Measurements from ENCODE around the gene OSBP2. TPM values are rescaled to one million over a fixed set of nuclear protein-coding genes. Genes with fewer than 3 reads are reported as not detected.

OSBP2 gene
- total and polyA plus RNA-seq, 2 experiments from 2014 or later = 2.1 to 2.9 TPM

DNA sequence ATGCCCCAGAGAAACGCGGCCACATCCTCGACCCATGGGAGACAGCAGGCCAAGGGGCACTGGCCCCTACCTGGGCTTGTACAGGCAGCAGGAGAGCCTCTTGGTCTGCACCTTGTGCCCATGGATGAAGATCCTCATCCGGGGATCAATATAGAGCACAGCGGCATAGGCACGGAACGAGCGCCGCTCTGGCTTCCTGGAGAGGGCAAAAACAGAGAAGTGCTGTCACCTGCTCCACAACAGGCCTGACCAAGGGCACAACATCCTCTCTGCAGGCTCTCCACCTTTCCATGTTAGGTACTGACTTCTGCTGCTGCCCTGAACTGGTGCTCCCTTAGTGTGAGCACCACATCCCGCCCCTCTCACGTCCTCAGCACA lies 246.7 kb downstream of the OSBP2 start (continued):
- TF ChIP-seq, protein P1, sequence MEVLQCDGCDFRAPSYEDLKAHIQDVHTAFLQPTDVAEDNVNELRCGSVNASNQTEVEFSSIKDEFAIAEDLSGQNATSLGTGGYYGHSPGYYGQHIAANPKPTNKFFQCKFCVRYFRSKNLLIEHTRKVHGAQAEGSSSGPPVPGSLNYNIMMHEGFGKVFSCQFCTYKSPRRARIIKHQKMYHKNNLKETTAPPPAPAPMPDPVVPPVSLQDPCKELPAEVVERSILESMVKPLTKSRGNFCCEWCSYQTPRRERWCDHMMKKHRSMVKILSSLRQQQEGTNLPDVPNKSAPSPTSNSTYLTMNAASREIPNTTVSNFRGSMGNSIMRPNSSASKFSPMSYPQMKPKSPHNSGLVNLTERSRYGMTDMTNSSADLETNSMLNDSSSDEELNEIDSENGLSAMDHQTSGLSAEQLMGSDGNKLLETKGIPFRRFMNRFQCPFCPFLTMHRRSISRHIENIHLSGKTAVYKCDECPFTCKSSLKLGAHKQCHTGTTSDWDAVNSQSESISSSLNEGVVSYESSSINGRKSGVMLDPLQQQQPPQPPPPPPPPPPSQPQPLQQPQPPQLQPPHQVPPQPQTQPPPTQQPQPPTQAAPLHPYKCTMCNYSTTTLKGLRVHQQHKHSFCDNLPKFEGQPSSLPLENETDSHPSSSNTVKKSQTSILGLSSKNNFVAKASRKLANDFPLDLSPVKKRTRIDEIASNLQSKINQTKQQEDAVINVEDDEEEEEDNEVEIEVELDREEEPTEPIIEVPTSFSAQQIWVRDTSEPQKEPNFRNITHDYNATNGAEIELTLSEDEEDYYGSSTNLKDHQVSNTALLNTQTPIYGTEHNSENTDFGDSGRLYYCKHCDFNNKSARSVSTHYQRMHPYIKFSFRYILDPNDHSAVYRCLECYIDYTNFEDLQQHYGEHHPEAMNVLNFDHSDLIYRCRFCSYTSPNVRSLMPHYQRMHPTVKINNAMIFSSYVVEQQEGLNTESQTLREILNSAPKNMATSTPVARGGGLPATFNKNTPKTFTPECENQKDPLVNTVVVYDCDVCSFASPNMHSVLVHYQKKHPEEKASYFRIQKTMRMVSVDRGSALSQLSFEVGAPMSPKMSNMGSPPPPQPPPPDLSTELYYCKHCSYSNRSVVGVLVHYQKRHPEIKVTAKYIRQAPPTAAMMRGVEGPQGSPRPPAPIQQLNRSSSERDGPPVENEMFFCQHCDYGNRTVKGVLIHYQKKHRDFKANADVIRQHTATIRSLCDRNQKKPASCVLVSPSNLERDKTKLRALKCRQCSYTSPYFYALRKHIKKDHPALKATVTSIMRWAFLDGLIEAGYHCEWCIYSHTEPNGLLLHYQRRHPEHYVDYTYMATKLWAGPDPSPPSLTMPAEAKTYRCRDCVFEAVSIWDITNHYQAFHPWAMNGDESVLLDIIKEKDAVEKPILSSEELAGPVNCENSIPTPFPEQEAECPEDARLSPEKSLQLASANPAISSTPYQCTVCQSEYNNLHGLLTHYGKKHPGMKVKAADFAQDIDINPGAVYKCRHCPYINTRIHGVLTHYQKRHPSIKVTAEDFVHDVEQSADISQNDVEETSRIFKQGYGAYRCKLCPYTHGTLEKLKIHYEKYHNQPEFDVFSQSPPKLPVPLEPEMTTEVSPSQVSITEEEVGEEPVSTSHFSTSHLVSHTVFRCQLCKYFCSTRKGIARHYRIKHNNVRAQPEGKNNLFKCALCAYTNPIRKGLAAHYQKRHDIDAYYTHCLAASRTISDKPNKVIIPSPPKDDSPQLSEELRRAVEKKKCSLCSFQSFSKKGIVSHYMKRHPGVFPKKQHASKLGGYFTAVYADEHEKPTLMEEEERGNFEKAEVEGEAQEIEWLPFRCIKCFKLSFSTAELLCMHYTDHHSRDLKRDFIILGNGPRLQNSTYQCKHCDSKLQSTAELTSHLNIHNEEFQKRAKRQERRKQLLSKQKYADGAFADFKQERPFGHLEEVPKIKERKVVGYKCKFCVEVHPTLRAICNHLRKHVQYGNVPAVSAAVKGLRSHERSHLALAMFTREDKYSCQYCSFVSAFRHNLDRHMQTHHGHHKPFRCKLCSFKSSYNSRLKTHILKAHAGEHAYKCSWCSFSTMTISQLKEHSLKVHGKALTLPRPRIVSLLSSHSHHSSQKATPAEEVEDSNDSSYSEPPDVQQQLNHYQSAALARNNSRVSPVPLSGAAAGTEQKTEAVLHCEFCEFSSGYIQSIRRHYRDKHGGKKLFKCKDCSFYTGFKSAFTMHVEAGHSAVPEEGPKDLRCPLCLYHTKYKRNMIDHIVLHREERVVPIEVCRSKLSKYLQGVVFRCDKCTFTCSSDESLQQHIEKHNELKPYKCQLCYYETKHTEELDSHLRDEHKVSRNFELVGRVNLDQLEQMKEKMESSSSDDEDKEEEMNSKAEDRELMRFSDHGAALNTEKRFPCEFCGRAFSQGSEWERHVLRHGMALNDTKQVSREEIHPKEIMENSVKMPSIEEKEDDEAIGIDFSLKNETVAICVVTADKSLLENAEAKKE (CRISPR knock-in tag; IDR thresholded peaks at IDR 0.05) = no peak
- TF ChIP-seq STAT1 (IDR thresholded peaks at IDR 0.05; ENCODE audit: unreplicated experiment) (no peak), ZNF331 (CRISPR knock-in tag; IDR thresholded peaks at IDR 0.05; ENCODE audit: low read depth) (no peak)

DNA sequence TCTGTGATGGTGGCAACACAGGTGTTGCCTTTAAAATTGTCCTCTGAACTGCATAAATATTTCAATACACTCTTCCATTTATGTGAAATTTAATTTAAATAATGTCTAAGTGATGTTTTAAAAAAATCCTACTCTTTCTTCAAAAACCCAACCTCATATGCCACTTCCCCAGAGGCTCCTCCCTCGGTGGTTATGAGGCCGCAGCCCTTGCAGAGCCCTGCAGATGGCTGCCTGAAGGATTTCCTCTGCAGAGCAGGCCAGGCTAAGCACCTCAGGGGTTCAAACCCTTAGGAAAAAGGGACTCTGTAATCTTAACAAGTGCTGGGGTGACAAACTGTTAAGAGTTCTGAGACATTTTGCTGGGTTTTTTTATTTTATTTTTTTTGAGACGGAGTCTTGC lies 248.7 kb downstream of the OSBP2 start:
- Histone ChIP-seq H3K36me3 (ENCODE audit: insufficient read depth) (peaks cover 83% of the 10 kb centered on the region), H3K4me1 (ENCODE audit: insufficient read depth) (no peaks in the 10 kb centered on the region), H3K4me2 (no peak overlapping the region), H3K9me2 (ENCODE audit: insufficient read depth) (no peaks in the 10 kb centered on the region), H3K4me3 (no peak overlapping the region), H3K27me3 (ENCODE audit: insufficient read depth) (no peaks in the 10 kb centered on the region), H3K79me2 (replicated peaks; ENCODE audit: insufficient read depth) (peaks cover 23% of the 10 kb centered on the region), H2AFZ (no peak overlapping the region), H3K27ac (ENCODE audit: low read depth) (no peak overlapping the region), H3F3A (replicated peaks; ENCODE audit: low read depth) (no peaks in the 10 kb centered on the region), H4K20me1 (replicated peaks; ENCODE audit: insufficient read depth) (peaks cover 29% of the 10 kb centered on the region)
- Mint-ChIP-seq H3K4me1 (no peaks in the 10 kb centered on the region), H3K27ac (no peak overlapping the region), H3K9me3 (no peaks in the 10 kb centered on the region), H3K36me3 (ENCODE audit: low read depth) (peaks cover 46% of the 10 kb centered on the region), H3K27me3 (ENCODE audit: insufficient read depth, low read depth, poor library complexity) (peaks cover 3% of the 10 kb centered on the region), H3K4me3 (no peak overlapping the region)
- ATAC-seq (no peak), DNase-seq (ENCODE audit: low spot score) (no peak)
- TF ChIP-seq ZNF331 (CRISPR knock-in tag; IDR thresholded peaks at IDR 0.05; ENCODE audit: low read depth) = no peak
- no peak for TF ChIP-seq ZNF114 (CRISPR knock-in tag; IDR thresholded peaks at IDR 0.05)
- TF ChIP-seq EZH2 (IDR thresholded peaks at IDR 0.05; ENCODE audit: low read depth, unreplicated experiment) = no peak
- TF ChIP-seq, protein P2, sequence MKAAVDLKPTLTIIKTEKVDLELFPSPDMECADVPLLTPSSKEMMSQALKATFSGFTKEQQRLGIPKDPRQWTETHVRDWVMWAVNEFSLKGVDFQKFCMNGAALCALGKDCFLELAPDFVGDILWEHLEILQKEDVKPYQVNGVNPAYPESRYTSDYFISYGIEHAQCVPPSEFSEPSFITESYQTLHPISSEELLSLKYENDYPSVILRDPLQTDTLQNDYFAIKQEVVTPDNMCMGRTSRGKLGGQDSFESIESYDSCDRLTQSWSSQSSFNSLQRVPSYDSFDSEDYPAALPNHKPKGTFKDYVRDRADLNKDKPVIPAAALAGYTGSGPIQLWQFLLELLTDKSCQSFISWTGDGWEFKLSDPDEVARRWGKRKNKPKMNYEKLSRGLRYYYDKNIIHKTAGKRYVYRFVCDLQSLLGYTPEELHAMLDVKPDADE (IDR thresholded peaks at IDR 0.05) = no peak
